Measurements from ENCODE around the gene KLF2.

DNA sequence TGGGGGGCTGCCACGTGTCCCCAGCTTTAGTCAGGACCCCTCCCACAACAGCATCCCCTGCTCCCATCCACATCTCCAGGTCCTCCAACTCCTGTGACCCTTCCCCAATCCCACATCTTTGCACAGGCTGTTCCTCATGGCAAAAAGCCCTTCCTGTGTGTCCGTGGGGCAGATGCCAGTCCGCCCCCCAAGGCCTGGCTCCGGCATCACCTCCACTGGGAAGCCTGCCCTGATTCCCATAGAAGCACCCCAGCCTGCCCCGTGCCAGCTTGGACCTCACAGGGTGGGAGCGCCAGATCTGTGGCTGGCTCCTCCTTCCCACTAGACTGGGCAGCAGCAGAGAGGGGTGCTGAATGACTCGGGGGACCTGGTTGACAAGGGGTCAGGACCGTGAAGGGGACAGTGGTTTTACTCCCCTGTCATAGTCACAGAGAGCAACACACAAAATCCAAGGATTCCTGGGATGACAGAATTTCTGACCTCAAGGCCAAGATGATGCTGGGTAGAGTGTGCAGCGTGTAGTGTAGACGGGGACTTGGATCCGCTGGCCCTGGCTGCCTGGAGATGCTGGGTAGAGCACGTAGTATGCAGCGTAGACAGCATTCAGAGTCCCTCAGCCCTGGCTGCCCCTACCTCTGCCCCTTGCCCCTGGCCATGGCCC is 13.3 kb downstream of the KLF2 start:
- TF ChIP-seq, protein P1, sequence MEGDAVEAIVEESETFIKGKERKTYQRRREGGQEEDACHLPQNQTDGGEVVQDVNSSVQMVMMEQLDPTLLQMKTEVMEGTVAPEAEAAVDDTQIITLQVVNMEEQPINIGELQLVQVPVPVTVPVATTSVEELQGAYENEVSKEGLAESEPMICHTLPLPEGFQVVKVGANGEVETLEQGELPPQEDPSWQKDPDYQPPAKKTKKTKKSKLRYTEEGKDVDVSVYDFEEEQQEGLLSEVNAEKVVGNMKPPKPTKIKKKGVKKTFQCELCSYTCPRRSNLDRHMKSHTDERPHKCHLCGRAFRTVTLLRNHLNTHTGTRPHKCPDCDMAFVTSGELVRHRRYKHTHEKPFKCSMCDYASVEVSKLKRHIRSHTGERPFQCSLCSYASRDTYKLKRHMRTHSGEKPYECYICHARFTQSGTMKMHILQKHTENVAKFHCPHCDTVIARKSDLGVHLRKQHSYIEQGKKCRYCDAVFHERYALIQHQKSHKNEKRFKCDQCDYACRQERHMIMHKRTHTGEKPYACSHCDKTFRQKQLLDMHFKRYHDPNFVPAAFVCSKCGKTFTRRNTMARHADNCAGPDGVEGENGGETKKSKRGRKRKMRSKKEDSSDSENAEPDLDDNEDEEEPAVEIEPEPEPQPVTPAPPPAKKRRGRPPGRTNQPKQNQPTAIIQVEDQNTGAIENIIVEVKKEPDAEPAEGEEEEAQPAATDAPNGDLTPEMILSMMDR (IDR thresholded peaks at IDR 0.05 in 2 of 3, conservative IDR thresholded peaks at IDR 0.05 in 1 of 3; ENCODE audit: control insufficient read depth in 2 of 3, extremely low read depth in 1 of 3, insufficient read depth in 1 of 3, low read depth in 3 of 3, low read length in 3 of 3) = no peak
- TF ChIP-seq RCOR1 (conservative IDR thresholded peaks at IDR 0.05; ENCODE audit: low read depth, low read length) (no peak), SPI1 (IDR thresholded peaks at IDR 0.05; ENCODE audit: borderline replicate concordance, insufficient read depth, low read depth, low read length) (no peak), KDM1A (IDR thresholded peaks at IDR 0.05; ENCODE audit: borderline replicate concordance) (no peak), SMC3 (IDR thresholded peaks at IDR 0.05; ENCODE audit: borderline replicate concordance, low read length) (no peak), NR2C1 (IDR thresholded peaks at IDR 0.05) (no peak), POLR2A (IDR thresholded peaks at IDR 0.05; ENCODE audit: low read depth, low read length) (no peak), YBX1 (IDR thresholded peaks at IDR 0.05) (no peak), CREB1 (IDR thresholded peaks at IDR 0.05; ENCODE audit: low read depth) (no peak), JUNB (IDR thresholded peaks at IDR 0.05) (no peak), SUPT20H (IDR thresholded peaks at IDR 0.05; ENCODE audit: borderline replicate concordance, control insufficient read depth, low read depth, low read length) (no peak)
- TF ChIP-seq, protein P2, sequence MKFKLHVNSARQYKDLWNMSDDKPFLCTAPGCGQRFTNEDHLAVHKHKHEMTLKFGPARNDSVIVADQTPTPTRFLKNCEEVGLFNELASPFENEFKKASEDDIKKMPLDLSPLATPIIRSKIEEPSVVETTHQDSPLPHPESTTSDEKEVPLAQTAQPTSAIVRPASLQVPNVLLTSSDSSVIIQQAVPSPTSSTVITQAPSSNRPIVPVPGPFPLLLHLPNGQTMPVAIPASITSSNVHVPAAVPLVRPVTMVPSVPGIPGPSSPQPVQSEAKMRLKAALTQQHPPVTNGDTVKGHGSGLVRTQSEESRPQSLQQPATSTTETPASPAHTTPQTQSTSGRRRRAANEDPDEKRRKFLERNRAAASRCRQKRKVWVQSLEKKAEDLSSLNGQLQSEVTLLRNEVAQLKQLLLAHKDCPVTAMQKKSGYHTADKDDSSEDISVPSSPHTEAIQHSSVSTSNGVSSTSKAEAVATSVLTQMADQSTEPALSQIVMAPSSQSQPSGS (IDR thresholded peaks at IDR 0.05; ENCODE audit: low read length) = no peak
- TF ChIP-seq, protein P3, sequence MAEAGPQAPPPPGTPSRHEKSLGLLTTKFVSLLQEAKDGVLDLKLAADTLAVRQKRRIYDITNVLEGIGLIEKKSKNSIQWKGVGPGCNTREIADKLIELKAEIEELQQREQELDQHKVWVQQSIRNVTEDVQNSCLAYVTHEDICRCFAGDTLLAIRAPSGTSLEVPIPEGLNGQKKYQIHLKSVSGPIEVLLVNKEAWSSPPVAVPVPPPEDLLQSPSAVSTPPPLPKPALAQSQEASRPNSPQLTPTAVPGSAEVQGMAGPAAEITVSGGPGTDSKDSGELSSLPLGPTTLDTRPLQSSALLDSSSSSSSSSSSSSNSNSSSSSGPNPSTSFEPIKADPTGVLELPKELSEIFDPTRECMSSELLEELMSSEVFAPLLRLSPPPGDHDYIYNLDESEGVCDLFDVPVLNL (IDR thresholded peaks at IDR 0.05; ENCODE audit: low read depth, low read length) = no peak
- TF ChIP-seq, protein P4, sequence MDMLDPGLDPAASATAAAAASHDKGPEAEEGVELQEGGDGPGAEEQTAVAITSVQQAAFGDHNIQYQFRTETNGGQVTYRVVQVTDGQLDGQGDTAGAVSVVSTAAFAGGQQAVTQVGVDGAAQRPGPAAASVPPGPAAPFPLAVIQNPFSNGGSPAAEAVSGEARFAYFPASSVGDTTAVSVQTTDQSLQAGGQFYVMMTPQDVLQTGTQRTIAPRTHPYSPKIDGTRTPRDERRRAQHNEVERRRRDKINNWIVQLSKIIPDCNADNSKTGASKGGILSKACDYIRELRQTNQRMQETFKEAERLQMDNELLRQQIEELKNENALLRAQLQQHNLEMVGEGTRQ (IDR thresholded peaks at IDR 0.05; ENCODE audit: borderline replicate concordance, low read depth, low read length) = no peak
